NCI-H510A treated with DMSO at 0.1 percent for 48 hours (cell line): ENCODE results near the gene FGF18.
"Not testable (repeated sequence)": the region's sequence is repeated elsewhere in the genome, so short reads cannot be mapped to it uniquely, and the experiment has no call there.

ENCODE experiments used
- DNase-seq: peaks from one replicate; lab custom pipeline; 2025; lab: John Stamatoyannopoulos, UW

FGF18 gene

DNA sequence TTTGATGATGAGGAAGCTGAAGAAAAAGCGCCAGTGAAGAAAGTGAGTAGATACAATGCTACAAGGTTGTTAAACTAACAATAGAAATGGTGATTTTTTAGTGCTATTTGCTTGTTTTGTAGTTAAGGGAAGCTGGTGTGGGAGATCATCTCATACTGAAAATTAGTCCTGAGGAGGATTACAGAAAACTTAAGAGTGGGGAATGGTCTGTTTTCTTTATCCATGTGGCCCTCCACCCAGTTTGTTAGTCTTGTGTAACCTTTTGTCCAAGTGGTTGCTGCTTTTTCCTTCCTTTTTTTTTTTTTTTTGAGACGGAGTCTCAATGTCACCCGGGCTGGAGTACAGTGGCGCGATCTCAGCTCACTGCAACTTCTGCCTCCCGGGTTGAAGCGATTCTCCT, 19.3 kb upstream of the FGF18 start:
- DNase-seq: no peak

DNA sequence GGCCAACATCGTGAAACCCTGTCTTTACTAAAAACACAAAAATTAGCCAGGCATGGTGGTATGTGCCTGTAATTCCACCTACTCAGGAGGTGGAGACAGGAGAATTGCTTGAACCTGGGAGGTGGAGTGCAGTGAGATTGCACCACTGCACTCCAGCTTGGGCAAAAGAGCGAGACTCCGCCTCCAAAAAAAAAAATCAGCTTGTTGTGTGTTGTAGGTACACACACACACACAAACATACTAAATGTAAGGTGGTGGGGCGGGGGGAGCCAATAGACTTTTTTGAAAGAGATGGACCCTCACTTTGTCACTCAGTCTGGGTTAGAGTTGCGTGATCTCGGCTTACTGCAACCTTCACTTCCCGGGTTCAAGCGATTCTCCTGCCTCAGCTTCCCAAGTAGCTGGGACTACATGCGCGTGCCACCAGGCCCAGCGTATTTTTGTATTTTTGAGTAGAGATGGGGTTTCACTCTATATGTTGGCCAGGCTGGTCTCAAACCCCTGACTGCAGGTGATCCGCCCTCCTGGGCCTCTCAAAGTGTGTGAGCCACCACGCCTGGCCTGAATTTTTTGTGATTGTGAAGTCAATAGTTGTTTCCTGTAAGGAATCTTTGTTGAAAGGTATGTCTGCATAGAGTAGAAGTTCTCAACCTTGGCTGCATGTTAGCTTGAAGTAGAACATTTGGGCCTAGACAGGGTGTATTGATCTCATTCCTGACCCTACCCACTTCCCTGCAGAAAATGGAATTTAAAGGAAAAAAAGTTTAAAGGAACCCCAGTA, 18.1 kb upstream of the FGF18 start:
- DNase-seq: no peak

DNA sequence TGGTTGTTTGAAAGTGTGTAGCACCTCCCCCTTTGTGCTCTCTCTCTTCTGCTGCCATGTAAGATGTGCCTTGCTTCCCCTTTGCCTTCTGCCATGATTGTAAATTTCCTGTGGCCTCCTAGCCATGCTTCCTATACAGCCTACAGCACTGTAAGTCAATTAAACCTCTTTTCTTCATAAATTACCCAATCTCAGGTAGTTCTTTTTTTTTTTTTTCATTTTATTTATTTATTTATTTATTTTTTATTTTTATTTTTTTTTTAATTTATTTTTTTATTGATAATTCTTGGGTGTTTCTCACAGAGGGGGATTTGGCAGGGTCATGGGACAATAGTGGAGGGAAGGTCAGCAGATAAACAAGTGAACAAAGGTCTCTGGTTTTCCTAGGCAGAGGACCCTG, 16.7 kb upstream of the FGF18 start:
- DNase-seq: not testable (repeated sequence)

DNA sequence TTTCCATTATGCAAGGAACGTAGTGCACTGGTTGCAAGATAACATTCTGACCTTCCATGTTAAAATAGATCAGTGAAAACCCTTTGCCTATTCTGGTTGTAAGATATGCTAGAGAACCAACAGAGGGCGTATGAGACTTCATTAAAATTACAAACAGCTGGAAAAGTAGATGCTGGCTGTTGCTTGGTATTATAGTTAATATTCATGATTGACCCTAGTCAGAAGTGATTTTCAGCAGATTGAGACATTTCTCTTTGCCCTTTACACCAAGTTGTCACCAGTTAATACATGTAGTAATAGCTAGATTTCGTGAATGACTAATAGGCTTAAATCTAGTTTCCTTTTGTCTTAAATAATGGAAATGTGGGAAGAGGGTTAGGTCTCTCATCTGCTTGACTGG, 13.8 kb upstream of the FGF18 start:
- no peak for DNase-seq

DNA sequence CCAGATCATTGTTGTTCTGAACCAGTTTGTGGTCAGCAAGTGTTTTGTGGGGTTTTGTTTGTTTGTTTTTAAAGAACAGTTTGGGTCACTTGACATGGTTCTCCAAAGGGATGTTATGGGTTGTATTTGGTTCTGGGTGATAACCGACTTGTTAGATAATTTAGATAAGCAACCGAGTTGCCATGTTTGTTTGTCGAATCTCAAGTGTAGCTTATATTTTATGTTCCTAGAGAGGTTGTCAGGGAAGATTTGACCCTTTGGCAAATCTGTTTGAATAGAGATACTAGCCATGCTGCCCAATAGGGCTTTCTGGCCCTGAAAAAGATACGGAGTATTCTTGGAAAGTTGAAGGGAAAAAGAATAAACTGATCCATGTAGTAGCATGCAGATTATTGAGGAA, 12.2 kb upstream of the FGF18 start:
- no peak for DNase-seq

DNA sequence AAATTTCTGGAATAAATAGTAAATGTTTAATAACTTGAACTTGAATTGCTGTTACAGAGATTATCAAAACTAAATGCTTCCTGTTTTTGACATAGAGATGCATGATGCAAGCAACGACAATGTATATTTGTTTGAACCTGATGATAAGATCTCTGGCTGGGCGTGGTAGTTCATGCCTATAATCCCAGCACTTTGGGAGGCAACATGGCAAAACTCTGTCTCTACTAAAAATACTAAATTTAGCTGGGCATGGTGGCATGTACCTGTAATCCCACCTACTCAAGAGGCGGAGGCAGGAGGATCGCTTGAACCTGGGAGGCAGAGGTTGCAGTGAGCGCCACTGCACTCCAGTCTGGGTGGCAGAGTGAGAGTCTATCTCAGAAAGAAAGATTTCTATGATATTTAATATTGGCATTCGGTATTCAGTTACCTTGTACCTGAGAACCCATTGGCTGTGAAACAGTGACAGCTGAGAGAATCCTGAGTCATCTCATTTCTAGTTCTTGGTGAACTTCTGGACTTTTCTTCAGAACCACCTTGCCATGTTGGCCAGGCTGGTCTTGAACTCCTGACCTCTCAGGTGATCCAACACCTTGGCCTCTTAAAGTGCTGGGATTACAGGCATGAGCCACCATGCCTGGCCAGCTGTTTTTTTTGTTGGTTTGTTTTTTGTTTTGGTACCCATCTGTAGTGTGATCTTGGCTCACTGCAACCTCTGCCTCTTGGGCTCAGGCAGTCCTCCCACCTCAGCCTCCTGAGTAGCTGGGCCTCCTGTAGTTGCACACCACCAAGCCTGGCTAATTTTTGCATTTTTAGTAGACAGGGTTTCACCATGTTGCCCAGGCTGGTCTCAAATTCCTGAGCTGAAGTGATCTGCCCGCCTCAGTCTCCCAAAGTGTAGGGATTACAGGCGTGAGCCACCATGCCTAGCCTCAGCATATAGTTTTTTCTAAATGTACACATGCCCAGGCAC, 10.0 kb upstream of the FGF18 start:
- DNase-seq: no peak

DNA sequence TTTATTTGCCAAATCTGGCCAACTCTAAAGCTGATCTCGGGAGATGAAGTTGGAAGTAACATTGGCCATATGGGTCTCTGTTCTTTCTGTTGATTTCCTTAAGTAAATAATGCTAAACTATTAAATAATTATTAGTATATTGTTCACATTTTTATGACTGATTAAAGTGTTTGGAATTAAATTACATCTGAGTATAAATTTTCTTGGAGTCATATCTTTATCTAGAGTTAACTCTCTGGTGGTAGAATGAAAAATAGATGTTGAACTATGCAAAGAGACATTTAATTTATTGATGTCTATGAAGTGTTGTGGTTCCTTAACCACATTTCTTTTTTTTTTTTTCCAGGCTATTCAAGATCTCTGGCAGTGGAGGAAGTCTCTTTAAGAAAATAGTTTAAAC, 9.3 kb upstream of the FGF18 start:
- DNase-seq: no peak

DNA sequence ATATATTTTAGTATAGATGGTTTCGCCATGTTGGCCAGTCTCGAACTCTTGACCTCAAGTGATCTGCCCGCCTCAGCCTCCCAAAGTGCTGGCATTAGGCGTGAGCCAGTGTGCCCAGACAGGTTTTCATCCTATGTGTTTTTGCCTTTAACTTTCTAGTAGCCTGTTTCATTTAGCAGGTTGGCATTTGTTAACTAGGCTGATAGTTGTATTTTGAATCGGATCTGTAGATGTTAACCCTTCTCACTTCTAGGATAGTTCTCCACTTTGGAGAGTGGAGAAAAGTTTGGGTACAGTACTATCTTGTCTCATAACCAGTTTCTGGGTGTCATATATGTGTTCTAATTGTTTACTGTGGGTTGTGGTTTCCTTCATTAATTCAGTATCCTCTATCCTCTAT, 7.3 kb upstream of the FGF18 start:
- DNase-seq: no peak

DNA sequence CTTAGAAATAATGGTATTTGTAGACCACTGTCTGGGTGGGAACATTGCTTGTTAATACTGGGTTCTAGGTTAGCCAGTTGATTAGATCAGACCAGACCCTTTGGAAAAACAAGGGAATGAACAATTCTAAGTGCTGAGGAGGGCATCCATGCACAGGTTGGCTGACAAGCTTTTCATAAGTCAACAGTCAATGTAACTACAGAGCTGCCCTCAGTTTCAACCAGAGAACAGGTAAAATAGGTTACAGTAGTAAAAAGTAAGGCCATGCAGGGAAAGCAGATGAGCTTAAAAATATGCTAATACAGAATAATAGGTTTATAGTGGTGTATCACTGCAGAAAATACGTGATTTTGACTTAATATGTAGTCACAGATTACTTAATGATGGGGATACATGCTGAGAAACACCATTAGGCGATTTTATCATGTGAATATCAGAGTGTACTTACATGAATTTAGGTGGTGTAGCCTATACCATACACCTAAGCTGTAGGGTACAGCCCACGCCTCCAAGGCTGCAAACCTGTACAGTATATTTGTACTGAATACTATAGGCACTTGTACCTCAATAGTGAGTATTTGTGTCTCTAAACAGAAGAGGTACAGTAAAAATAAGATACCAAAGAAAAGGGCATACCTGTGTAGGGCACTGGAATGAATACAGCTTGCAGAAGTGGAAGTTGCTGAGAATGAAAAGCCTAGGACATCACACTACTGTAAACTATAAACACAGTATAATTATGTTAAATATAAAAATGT, 6.1 kb upstream of the FGF18 start:
- DNase-seq: no peak

DNA sequence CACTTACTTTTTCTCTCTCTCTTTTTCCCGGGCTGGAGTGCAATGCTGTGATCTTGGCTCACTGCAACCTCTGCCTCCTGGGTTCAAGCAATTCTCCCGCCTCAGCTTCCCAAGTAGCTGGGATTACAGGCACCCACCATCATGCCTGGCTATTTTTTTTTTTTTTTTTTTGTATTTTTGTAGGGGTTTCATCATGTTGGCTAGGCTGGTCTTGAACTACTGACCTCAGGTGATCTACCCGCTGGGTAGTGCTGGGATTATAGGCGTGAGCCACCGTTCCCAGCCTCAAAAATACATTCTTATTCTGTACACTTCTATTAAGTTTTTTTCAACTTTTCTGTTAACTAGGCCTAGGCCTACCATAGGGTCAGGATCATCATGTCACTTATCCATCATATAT, 5.5 kb upstream of the FGF18 start:
- not testable (repeated sequence) for DNase-seq

DNA sequence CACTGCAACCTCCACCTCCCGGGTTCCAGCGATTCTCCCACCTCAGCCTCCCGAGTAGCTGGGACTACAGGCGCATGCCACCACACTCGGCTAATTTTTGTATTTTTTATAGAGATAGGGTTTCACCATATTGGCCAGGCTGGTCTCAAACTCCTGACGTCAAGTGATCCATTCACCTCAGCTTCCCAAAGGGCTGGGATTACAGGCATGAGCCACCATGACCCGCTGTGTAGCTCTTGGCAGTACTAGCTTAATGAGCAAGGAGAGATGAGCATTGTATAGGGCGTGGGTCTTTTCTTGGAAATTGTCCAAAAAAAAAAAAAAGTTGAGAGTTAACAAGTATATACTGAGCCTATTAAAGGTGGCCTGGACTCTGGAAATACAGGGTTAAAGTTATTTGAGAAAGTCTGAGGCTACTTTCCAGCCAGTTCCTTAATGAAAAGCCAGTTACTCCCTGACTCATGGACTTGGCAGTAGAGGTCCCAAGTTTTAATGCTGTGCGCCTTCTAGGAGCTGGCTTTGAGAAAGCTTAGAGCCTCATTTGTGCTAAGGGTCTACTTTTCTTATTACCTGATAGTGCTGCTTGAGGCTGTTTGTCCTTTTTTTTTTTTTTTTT, 4.2 kb upstream of the FGF18 start:
- DNase-seq: no peak

DNA sequence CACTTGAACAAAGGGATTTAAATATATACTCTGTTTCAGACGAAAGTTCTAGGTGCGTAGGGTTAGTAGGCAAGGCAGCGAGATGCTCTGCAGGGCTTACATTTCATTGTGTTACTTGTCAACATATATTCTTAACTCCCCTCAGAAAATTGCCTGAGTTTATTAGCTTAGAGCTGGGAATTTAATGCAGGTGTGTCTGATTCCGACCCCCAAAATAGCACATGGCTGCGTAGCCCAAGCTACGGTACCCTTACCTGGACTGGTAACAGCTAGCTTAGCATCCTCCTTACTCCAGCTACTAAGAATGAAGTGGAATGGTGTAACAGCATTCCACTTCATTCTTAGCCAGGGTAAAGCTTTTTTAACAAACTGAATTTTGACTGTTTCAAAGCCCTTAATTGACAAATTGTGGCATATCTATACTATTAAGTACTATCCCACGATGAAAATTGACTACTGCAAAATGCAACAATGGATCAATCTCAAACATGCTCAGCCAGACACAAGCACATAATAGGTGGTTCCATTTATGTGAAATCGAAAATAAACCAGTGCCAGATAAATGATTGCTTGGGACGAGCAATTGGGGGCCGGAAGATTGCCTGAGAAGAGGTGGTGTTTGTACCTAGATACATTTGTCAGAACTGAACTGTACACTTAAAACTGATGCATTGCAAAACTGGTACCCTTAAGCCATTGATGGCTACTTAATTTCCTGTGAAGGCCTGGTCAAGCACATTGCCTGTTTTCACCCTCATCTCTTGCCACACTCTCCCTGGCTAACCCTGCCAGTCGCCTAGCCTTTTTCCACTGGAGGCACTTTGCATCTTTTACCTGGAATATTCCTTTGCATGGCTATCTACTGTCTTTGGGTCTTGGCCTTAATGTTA, 3.0 kb upstream of the FGF18 start:
- no peak for DNase-seq

DNA sequence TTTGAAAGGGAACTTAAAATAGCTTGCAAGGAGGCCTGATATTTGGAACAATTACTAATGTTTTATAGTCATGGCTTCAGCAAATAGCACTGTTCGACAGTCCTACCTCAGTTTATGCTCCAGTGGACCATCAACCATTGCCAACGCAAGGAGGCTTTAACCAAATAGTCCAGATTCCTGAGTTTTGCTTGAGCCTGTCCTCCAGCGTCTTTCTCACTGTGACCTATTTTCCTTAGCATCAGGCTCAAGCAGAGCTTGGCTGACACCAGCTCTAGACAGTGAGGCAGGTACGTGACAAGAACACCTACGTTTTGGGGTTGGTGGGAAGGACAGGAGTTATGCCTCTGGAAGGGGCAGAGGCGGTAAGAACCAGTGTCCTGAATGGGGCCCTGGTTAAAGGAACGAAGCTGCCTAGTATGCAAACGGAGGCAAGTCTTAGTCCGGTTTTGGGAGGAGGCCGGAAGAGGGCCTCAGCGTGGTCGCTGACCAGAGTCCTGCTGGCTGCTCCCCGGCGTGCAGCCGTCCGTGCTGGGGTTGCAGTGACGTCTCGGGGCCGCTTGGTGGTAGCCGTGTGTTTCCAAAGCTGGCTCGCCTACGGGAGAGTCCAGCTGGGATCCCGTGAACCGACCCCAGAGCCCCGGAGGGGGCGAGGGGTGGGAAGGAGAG, 998 bp upstream of the FGF18 start:
- peak; percentile 54 for DNase-seq

DNA sequence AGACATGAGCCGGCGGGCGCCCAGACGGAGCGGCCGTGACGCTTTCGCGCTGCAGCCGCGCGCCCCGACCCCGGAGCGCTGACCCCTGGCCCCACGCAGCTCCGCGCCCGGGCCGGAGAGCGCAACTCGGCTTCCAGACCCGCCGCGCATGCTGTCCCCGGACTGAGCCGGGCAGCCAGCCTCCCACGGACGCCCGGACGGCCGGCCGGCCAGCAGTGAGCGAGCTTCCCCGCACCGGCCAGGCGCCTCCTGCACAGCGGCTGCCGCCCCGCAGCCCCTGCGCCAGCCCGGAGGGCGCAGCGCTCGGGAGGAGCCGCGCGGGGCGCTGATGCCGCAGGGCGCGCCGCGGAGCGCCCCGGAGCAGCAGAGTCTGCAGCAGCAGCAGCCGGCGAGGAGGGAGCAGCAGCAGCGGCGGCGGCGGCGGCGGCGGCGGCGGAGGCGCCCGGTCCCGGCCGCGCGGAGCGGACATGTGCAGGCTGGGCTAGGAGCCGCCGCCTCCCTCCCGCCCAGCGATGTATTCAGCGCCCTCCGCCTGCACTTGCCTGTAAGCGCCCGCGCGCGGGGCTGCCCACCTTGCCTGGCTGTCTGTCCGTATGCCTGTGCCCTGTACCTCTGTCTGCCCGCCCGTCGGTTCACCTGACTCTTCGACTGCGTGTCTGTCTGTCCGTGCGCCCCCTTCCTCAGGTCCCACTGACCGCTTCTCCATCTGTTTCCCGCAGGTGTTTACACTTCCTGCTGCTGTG, 412 bp downstream of the FGF18 start:
- peak; percentile 11 for DNase-seq

DNA sequence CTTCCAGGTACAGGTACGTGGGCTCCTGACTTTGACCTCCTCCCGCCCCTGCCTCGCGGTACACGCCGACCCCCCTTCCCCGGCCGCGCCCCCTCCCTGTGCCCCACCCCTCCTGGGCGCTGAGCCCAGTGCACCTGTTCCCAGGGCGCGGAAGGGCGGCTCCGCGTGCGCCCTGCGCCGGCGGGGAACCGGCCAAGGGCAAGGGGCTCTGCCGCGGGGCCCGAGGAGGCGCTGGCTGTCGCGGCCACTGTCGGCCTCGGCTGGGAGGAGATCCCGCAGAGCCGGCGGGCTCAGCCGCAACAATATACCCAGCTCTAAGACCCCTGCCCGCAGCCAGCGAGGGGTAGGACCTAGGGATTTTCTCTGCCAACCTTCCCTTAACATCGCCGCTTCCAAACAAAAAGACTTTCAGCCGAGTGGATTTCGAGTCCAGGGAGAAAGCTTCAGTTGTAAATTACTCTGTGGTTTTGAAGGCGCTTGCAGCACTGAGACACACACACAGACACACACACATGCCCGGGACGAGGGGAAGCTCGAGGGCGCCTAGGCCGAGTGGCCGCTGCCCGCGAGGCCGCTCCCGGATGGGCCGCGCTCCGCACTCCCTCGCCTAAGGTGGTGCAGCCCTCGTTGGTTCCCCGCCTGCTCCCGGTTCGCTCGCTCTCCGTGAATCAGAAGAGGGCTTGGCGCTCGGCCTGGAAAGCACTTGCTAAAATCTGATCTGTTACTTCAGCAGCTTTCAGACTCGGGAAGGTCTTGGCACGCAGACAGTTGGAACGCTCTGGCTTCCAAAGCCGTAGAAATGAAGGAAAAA, 1.2 kb downstream of the FGF18 start:
- no peak for DNase-seq

DNA sequence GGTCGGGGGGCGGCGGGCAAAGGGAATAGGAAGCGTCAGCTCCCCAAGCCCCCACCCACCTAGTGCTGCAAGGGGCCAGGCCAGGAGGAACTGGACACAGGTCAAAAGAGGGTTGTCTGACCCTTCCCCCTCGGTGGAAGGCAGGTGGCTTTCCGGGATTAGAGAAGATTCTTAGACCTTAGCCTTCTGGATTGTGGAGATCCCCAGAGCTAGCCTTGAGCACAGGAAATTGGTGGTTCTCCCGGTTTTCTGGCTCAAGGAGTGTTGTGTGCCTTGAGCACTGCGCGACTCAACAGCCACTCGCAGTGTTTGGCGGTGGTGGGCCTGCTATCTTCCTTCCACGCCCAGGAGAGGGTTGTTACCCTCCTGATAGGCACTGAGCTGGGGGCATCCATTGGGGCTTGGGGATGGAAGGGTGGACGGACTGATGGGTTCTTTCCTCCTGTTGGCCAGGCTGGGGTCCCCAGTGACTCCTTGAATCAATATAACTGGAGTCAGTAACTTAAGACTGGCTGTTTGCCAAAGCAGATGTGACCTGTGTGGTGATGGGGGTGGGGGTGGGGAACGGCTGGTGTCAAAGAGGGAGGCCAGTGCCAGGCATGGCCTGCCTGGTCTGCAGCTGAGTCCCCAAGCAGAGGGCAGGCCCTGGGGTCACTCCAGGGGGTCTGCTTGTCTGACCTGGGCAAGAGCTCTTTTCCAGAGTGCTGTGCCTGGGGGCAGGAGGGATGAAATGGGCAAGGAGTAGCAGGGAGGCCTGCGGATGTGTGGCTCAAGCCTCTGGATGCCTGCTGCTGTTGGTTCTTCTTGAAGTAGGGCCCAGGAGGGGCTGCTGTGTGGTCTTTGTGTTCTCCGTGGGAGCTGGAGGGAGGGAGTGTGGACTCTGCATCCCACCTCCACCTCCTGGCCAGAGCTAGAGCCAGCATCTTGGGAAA, 2.1 kb downstream of the FGF18 start:
- no peak for DNase-seq

DNA sequence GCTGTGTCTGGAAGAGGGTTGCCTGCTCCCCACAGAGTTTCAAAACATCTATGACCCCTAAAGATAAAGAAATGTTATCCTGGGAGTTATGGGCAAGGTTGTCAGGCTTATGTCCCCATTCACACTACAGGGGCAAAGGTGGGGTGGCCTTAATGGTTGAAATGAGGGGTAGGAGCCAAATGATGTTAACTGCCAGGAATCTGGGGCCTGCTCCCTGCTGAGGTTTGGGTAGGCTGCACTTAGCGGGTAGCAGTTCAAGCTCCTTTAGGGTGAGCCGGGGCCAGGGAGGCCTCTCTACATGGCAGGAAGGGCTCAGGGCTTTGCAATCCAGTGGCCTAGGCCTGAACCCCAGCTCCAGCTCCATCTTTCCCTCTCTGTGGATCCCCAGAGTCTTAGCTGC, 3.0 kb downstream of the FGF18 start:
- DNase-seq: no peak
